H9 (cell line): ENCODE data around the gene UTP15. TPM values are rescaled to one million over a fixed set of nuclear protein-coding genes. Genes with fewer than 3 reads are reported as not detected.

Source experiments
- DNase-seq: peaks from one replicate; pipeline ENCODE4 v3.0.0-alpha.2; 2017
- H2AFZ ChIP-seq: one replicate; pipeline ENCODE4 v1.6.1; 2013; ENCODE audit warnings: mild to moderate bottlenecking, low read length, control low read depth, moderate library complexity
- H2AK5ac ChIP-seq: 2 replicates; pipeline ENCODE4 v1.6.1; 2013; ENCODE audit warnings: low read length, control low read depth, mixed read lengths; ENCODE audit not compliant: insufficient read length
- H2BK120ac ChIP-seq: one replicate; pipeline ENCODE4 v1.6.1; 2013; ENCODE audit warnings: low read depth, mild to moderate bottlenecking, low read length, control low read depth, inconsistent platforms; ENCODE audit not compliant: poor library complexity, severe bottlenecking
- H2BK12ac ChIP-seq: 2 replicates; pipeline ENCODE4 v1.6.1; 2013; ENCODE audit warnings: low read length, control low read depth, mixed read lengths, low read depth; ENCODE audit not compliant: insufficient read length
- H2BK15ac ChIP-seq: 2 replicates; pipeline ENCODE4 v1.6.1; 2013; ENCODE audit warnings: low read depth, low read length, control low read depth
- H2BK20ac ChIP-seq: one replicate; pipeline ENCODE4 v1.6.1; 2013; ENCODE audit warnings: low read depth, mild to moderate bottlenecking, low read length, control low read depth, inconsistent platforms; ENCODE audit not compliant: poor library complexity, severe bottlenecking
- H2BK5ac ChIP-seq: 2 replicates; pipeline ENCODE4 v1.6.1; 2013; ENCODE audit warnings: low read length, control low read depth, mixed read lengths; ENCODE audit not compliant: insufficient read length
- H3K14ac ChIP-seq: 2 replicates; pipeline ENCODE4 v1.6.1; 2013; ENCODE audit warnings: low read length, control low read depth; ENCODE audit not compliant: insufficient read depth
- H3K18ac ChIP-seq: 2 replicates; pipeline ENCODE4 v1.6.1; 2013; ENCODE audit warnings: low read depth, mild to moderate bottlenecking, mixed read lengths, low read length, control low read depth; ENCODE audit not compliant: insufficient read length
- H3K23ac ChIP-seq: 2 replicates; pipeline ENCODE4 v1.6.1; 2013; ENCODE audit warnings: low read length, control low read depth, mixed read lengths, low read depth; ENCODE audit not compliant: insufficient read length
- H3K23me2 ChIP-seq: 2 replicates; pipeline ENCODE4 v1.6.1; 2013; ENCODE audit warnings: low read depth, mild to moderate bottlenecking, mixed read lengths, low read length, control low read depth; ENCODE audit not compliant: insufficient read length, poor library complexity, severe bottlenecking
- H3K27ac ChIP-seq: 2 replicates; pipeline ENCODE4 v1.5.1; 2013; ENCODE audit warnings: low read length, control low read depth, mixed read lengths, low read depth; ENCODE audit not compliant: insufficient read length
- H3K27me3 ChIP-seq: 2 replicates; pipeline ENCODE4 v1.6.1; 2013; ENCODE audit warnings: low read length, control low read depth, inconsistent platforms; ENCODE audit not compliant: insufficient read depth
- H3K4ac ChIP-seq: 2 replicates; pipeline ENCODE4 v1.6.1; 2013; ENCODE audit warnings: low read depth, mild to moderate bottlenecking, control low read depth, inconsistent platforms, low read length, moderate library complexity
- H3K4me1 ChIP-seq: 2 replicates; pipeline ENCODE4 v1.6.1; 2013; ENCODE audit warnings: low read length, control low read depth, inconsistent platforms; ENCODE audit not compliant: insufficient read depth
- H3K4me2 ChIP-seq: 2 replicates; pipeline ENCODE4 v1.6.1; 2013; ENCODE audit warnings: low read length, control low read depth, mixed read lengths; ENCODE audit not compliant: insufficient read length, insufficient read depth
- H3K56ac ChIP-seq: 2 replicates; pipeline ENCODE4 v1.6.1; 2013; ENCODE audit warnings: low read depth, mild to moderate bottlenecking, mixed read lengths, low read length, control low read depth; ENCODE audit not compliant: insufficient read length
- H3K79me1 ChIP-seq: 2 replicates; pipeline ENCODE4 v1.6.1; 2013; ENCODE audit warnings: low read depth, mild to moderate bottlenecking, moderate library complexity, low read length, control low read depth, inconsistent platforms; ENCODE audit not compliant: insufficient read depth, poor library complexity, severe bottlenecking
- H3K79me2 ChIP-seq: 2 replicates; pipeline ENCODE4 v1.6.1; 2013; ENCODE audit warnings: low read length, control low read depth, inconsistent platforms; ENCODE audit not compliant: insufficient read depth
- H3K9ac ChIP-seq: 2 replicates; pipeline ENCODE4 v1.6.1; 2013; ENCODE audit warnings: low read length, control low read depth, mixed read lengths; ENCODE audit not compliant: insufficient read length; ENCODE audit errors: extremely low read depth
- H3K9me3 ChIP-seq: one replicate; pipeline ENCODE4 v1.6.1; 2013; ENCODE audit warnings: low read depth, low read length, inconsistent platforms; ENCODE audit not compliant: control insufficient read depth
- H3T11ph ChIP-seq: one replicate; pipeline ENCODE4 v1.6.1; 2013; ENCODE audit warnings: mild to moderate bottlenecking, low read length, control low read depth, inconsistent platforms
- H4K20me1 ChIP-seq: one replicate; pipeline ENCODE4 v1.6.1; 2013; ENCODE audit not compliant: control insufficient read depth, insufficient read length, insufficient read depth
- H4K5ac ChIP-seq: 2 replicates; pipeline ENCODE4 v1.6.1; 2013; ENCODE audit warnings: low read depth, mild to moderate bottlenecking, mixed read lengths, low read length, control low read depth; ENCODE audit not compliant: insufficient read length
- H4K8ac ChIP-seq: replicated peaks from 2 replicates; pipeline ENCODE4 v1.6.1; 2013; ENCODE audit warnings: low read length, control low read depth, mixed read lengths, low read depth; ENCODE audit not compliant: insufficient read length
- H4K91ac ChIP-seq: 2 replicates; pipeline ENCODE4 v1.6.1; 2013; ENCODE audit warnings: low read depth, mild to moderate bottlenecking, moderate library complexity, mixed read lengths, low read length, control low read depth; ENCODE audit not compliant: insufficient read length
- H3K27ac Mint-ChIP-seq, 3 experiments: 2 replicates in 2 of 3; 3 replicates in 1 of 3; pipeline ENCODE4 v1.8.0; 2020 to 2021; ENCODE audit warnings: mixed read lengths in 3 of 3, mild to moderate bottlenecking in 1 of 3, moderate library complexity in 1 of 3
- H3K27me3 Mint-ChIP-seq: 2 replicates; pipeline ENCODE4 v1.8.0; 2021; ENCODE audit warnings: low read depth, mild to moderate bottlenecking, moderate library complexity, mixed read lengths
- H3K36me3 Mint-ChIP-seq, 3 experiments: 2 replicates in 2 of 3; 3 replicates in 1 of 3; pipeline ENCODE4 v1.8.0; 2020 to 2021; ENCODE audit warnings: low read depth in 3 of 3, mixed read lengths in 3 of 3; ENCODE audit not compliant: insufficient read depth in 1 of 3
- H3K4me1 Mint-ChIP-seq, 2 experiments: 2 replicates each; pipeline ENCODE4 v1.8.0; 2020; ENCODE audit warnings: mixed read lengths in 2 of 2
- H3K4me3 Mint-ChIP-seq, 2 experiments: 2 replicates in 1 of 2; 3 replicates in 1 of 2; pipeline ENCODE4 v1.8.0; 2020 to 2021; ENCODE audit warnings: mild to moderate bottlenecking in 2 of 2, mixed read lengths in 2 of 2, moderate library complexity in 1 of 2
- H3K9me3 Mint-ChIP-seq, 2 experiments: 2 replicates in 1 of 2; 3 replicates in 1 of 2; pipeline ENCODE4 v1.8.0; 2020; ENCODE audit warnings: mild to moderate bottlenecking in 2 of 2, mixed read lengths in 2 of 2, moderate library complexity in 1 of 2
- WGBS: extraction: QIAGEN DNeasy Blood & Tissue Kit; methylation state at CpG from one replicate; pipeline ENCODE4 v1.1.7; 2013; ENCODE audit warnings: missing lambda C conversion rate, low lambda C conversion rate, mixed read lengths; ENCODE audit not compliant: insufficient read length; ENCODE audit errors: extremely low coverage; 5-methylcytosine and 5-hydroxymethylcytosine counted together
- total RNA-seq: library from RNA; stranded (reverse); gene quantifications from 2 replicates; pipeline ENCODE4 v1.2.1, GENCODE V29; 2021
- TF ChIP-seq, protein P1 (sequence below): fragments of 200-600 bp; sonication (generic); conservative IDR thresholded peaks from 3 replicates; pipeline ENCODE4 v1.8.0; 2021; ENCODE audit warnings: antibody characterized with exemption, mild to moderate bottlenecking

Gene UTP15
- total RNA-seq, 1 experiment from 2014 or later, result 43.5 TPM

DNA sequence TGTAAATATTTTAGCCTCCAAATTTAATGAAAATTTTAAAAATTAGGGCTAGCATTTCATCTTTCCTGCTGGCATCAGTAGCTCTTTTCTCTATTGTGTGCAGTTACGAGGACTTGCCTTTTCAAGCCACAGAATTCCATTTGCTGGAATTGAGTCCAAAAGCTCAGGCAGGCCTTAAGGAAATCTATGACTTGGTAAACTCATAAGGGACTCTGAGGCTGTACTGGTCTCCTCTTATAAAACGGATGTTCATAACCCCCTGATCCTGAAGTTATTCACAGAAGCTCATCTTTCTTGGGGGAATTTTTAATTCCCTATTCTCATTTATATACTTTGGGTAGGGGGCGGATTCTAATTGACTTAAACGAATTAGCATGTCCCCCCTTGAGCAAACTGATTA, 23.5 kb upstream of the UTP15 start:
- H2BK12ac ChIP-seq, result no peak overlapping the region
- no peaks in the 10 kb centered on the region for H4K20me1 ChIP-seq

More for the DNA sequence above, 23.5 kb upstream of the UTP15 start:
- Histone ChIP-seq H3K27ac (no peak overlapping the region), H3K14ac (no peak overlapping the region), H3K23ac (no peak overlapping the region), H2AFZ (no peak overlapping the region), H2BK5ac (no peak overlapping the region), H3K27me3 (no peaks in the 10 kb centered on the region; the same call in 1 of the 2 replicates), H3K18ac (no peak overlapping the region), H3K79me1 (no peaks in the 10 kb centered on the region), H4K91ac (no peak overlapping the region), H4K8ac (no peak overlapping the region), H3K4me2 (no peak overlapping the region), H3K56ac (no peak overlapping the region), H3K79me2 (no peaks in the 10 kb centered on the region), H3K4ac (no peak overlapping the region), H3T11ph (no peak overlapping the region), H2BK120ac (no peak overlapping the region), H3K4me1 (no peaks in the 10 kb centered on the region; the same call in 1 of the 2 replicates), H3K9ac (no peak overlapping the region), H2BK15ac (no peak overlapping the region), H3K23me2 (no peaks in the 10 kb centered on the region), H2BK20ac (no peak overlapping the region), H4K5ac (no peak overlapping the region), H2AK5ac (no peak overlapping the region), H3K9me3 (no peaks in the 10 kb centered on the region)
- H3K9me3 Mint-ChIP-seq, result no peaks in the 10 kb centered on the region
- DNase-seq, result no peak
- H3K4me1 Mint-ChIP-seq, result peaks cover 2 to 9% of the 10 kb centered on the region in 2 experiments; a peak in 3 of 4 replicates
- peaks cover 7% of the 10 kb centered on the region for H3K27me3 Mint-ChIP-seq
- no CpG with 5 or more reads among the region's 4 CpGs for WGBS
- H3K36me3 Mint-ChIP-seq, result no peaks in the 10 kb centered on the region
- no peak overlapping the region for H3K27ac Mint-ChIP-seq
- H3K4me3 Mint-ChIP-seq, result no peak overlapping the region
- TF ChIP-seq, protein P1, sequence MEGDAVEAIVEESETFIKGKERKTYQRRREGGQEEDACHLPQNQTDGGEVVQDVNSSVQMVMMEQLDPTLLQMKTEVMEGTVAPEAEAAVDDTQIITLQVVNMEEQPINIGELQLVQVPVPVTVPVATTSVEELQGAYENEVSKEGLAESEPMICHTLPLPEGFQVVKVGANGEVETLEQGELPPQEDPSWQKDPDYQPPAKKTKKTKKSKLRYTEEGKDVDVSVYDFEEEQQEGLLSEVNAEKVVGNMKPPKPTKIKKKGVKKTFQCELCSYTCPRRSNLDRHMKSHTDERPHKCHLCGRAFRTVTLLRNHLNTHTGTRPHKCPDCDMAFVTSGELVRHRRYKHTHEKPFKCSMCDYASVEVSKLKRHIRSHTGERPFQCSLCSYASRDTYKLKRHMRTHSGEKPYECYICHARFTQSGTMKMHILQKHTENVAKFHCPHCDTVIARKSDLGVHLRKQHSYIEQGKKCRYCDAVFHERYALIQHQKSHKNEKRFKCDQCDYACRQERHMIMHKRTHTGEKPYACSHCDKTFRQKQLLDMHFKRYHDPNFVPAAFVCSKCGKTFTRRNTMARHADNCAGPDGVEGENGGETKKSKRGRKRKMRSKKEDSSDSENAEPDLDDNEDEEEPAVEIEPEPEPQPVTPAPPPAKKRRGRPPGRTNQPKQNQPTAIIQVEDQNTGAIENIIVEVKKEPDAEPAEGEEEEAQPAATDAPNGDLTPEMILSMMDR, result no peak
